Activated T-helper 1 cell treated with Interleukin-2 at 50 U/mL for 16 hours (primary cell): ENCODE results near the gene RPUSD3.
"Not testable (repeated sequence)": the region's sequence is repeated elsewhere in the genome, so short reads cannot be mapped to it uniquely, and the experiment has no call there.

Source experiments
- DNase-seq: peaks from one replicate; pipeline ENCODE4 v3.0.0-alpha.2; 2020; ENCODE audit warnings: low read depth

Gene RPUSD3

GRCh38 chr3:9865125-9865637, 21.4 kb upstream of the RPUSD3 start:
- DNase-seq, result not testable (repeated sequence)

DNA sequence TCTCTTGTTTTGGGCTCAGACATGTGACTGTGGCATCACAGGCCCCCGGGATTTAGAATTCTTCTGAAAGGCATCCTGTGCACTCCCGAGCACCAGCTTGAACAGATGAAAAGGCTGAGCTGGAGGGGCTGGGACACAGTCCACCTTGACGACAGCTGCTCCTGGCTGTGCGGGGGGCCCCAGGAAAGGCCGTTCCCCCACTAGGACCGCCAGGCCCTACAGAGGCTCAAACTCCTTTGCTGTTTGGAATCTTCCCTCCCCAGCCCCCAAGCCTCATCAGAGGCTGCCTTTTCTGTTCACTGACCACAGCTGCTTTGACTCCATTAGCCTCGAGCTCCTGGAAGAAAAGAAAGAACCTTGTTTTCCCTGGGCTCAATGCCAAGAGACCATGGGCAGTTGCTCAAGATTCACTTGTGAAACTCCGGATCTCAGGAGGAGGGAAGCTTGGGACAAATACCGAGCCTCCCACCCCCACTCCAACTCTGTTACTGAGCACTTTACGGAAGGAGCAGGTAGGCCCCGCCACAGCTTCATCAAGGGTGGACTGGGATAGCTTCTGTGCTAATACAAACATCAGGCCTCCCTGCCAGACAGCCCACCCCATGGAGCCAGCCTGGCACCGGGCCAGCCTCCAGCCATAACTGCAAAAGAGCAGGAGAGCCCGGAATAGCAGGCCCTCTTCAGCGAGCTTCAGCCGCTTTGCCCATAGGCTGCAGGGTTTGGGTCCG, 20.6 kb upstream of the RPUSD3 start:
- DNase-seq, result no peak

GRCh38 chr3:9863058-9863772, 19.4 kb upstream of the RPUSD3 start:
- no peak for DNase-seq

GRCh38 chr3:9862391-9863057, 18.7 kb upstream of the RPUSD3 start:
- no peak for DNase-seq

DNA sequence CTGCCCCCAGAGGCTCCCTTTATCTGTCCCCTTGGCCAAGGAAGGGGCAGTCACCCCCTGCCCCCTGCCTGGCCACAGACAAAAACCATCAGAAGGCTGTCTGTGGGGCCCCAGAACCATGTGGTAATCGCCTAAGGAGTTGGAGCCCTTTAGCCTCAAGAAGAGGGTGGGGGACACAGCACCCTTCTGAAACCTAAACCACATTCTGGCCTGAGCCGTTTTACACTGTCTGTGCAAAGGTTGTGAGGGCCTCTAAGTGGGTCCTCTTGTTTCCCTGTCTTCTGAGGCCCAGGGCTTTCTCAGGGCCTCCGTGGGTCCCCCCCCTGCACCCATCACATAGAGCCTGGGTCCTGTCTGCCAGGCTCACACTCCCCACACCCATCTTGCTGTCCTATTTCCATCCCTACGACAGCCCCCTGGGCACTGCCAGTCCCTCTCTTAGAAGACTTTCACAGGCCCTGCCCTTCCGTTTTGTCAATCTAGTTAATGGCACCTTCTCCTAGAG, 17.9 kb upstream of the RPUSD3 start:
- DNase-seq, result no peak

DNA sequence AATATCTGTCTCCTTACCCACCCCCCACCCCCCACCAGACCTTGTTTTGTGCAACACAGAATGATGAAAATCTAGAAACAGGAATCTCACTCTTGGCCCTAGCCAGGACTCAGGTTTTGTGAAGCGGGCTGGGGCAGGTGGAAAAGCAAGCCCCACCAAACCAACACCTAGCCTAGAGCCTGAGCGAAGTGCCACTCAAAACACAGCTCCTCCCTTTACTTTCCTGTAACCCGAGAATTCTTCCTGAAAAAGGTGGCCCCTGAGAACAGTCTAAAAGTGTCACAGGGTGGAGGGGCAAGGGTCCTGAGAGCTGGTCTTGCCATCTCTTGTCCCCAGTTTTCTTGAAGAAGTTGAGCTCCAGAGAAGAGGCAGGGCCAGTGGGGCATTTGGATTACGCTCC, 17.4 kb upstream of the RPUSD3 start:
- DNase-seq, result no peak

- DNase-seq, result no peak
These were observed 15.8 kb upstream of the RPUSD3 start for GRCh38 chr3:9859530-9860025.

DNA sequence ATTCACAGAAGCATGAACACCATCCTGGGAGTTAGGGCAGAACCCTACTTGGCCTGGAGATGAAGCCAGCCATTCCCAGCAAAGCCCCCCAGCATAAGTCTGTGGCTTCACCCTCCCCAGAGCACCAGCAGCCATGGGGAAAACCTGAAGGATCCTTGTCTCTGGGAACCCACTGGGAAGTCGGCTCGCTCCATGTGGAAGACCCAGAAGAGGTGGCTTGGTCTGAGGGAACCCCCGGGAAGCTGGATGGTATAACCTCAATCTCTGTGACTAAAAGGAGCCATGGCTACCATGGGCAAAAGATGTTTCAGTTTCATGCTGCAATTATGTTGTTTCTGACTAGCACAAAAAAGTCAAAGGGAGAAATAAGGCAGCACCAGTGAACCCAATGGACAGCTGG, 11.8 kb upstream of the RPUSD3 start:
- no peak for DNase-seq

DNA sequence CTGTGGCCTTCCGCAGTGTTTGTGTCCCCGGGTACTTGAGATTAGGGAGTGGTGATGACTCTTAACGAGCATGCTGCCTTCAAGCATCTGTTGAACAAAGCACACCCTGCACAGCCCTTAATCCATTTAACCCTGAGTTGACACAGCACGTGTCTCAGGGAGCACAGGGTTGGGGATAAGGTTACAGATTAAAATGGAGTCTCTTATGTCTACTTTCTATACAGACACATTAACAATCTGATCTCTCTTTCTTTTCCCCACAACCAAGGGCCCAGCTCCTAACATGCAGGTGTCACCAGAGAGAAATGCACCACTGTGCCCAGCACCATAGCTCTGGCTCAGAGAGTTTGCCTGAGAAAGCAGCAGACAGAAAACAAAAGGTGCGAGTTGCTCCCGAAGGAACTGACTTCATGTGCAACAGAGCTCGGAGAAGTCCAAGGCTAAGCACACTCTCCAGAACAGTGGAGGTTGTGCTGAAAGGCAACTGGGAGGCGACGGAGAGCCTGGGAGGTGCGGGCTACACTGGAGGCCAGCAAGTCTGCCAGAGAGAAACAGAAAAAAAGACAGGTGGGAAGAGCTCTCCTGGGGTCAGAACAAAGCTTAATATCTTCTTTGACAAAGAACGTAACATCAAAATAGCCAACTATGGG, 10.6 kb upstream of the RPUSD3 start:
- not testable (repeated sequence) for DNase-seq

- no peak for DNase-seq
These were observed 8.7 kb upstream of the RPUSD3 start for GRCh38 chr3:9852528-9852927.

GRCh38 chr3:9851926-9852325, 8.1 kb upstream of the RPUSD3 start:
- not testable (repeated sequence) for DNase-seq

GRCh38 chr3:9851383-9851782, 7.6 kb upstream of the RPUSD3 start:
- DNase-seq, result not testable (repeated sequence)

- DNase-seq, result not testable (repeated sequence)
These were observed 5.1 kb upstream of the RPUSD3 start for GRCh38 chr3:9848860-9849259.

GRCh38 chr3:9847870-9848269, 4.1 kb upstream of the RPUSD3 start:
- not testable (repeated sequence) for DNase-seq

GRCh38 chr3:9846931-9847488, 3.2 kb upstream of the RPUSD3 start:
- no peak for DNase-seq

GRCh38 chr3:9846231-9846630, 2.4 kb upstream of the RPUSD3 start:
- no peak for DNase-seq

- no peak for DNase-seq
These were observed 2.8 kb downstream of the RPUSD3 start for GRCh38 chr3:9841015-9841414.

DNA sequence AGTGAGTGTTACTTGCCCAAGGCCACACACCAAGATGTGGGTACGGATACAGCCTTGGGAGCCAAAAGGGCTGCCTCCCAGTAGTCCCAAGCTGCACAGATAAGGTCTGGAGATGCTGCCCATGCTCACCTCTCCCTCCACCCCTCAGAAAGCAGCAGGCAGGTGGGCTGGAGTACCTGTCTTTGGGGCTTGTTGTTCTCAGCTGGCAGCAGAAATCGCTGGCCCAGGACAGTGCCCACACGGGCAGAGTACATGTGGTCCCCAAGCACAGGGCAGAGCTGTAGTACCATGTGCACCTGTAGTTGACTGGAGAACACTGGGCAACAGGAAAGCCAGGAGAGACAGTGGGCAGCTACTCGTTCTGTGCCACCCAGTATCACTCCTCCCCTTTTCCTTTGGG, 5.0 kb downstream of the RPUSD3 start:
- DNase-seq, result no peak

DNA sequence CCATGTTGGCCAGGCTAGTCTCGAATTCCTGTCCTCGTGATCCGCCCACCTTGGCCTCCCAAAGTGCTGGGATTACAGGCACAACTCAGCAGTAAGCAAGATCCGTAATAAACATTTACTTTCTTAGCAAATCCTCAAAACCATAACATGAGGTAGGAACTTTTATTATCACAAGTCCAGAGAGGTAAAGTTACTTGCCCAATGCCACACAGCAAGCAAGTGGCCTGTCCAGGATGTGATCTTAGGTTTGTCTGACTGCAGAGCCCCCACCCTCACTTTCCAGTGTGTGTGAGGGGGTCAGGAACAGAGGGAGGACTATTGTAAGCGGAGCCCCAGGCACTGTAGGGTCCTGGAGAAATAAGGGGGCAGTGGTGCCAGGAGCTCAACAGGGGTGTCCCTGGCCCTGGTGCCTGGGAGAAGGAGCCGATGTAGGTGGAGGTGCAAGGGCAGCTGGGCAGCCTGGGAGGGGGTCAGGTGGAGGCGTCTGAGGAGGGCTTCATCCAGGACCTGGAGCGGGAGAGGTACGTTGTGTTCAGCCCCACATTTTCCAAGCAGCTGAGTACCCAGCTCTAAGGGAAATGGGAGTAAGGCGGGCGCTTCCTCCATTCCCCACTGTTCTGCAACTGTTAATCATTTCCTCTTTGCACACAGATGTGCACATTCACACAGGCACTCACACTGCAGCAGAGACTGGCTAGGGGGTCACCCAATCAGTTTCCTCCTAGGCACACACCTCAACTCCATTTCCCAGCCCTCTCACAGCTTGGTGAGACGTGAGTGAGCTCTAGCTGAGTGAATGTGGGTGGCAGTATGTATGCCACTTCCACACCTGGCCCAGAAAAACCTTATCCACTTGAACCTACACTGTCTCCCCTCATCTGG, 5.9 kb downstream of the RPUSD3 start:
- DNase-seq, result no peak

GRCh38 chr3:9834520-9835380, 9.1 kb downstream of the RPUSD3 start:
- no peak for DNase-seq
